Glomerular endothelial cell (primary cell): Measurements from ENCODE around the gene HSF4. TPM values are rescaled to one million over a fixed set of nuclear protein-coding genes. Genes with fewer than 3 reads are reported as not detected.

Experiments used
- DNase-seq: peaks from one replicate; pipeline ENCODE4 v3.0.0-alpha.2; 2011; ENCODE audit warnings: low read depth, low spot score; ENCODE audit errors: extremely low read depth
- total RNA-seq: library from RNA; depleted of rRNA; stranded (reverse); fragments of >200 nt; gene quantifications from 2 replicates; pipeline ENCODE4 v1.2.3, GENCODE V29; 2015

The HSF4 gene
- total RNA-seq, 1 donor from 2014 or later: 4.8 TPM

- no peak for DNase-seq
Observed at GRCh38 chr16:67166110-67166547, 1.6 kb downstream of the HSF4 start.

DNA sequence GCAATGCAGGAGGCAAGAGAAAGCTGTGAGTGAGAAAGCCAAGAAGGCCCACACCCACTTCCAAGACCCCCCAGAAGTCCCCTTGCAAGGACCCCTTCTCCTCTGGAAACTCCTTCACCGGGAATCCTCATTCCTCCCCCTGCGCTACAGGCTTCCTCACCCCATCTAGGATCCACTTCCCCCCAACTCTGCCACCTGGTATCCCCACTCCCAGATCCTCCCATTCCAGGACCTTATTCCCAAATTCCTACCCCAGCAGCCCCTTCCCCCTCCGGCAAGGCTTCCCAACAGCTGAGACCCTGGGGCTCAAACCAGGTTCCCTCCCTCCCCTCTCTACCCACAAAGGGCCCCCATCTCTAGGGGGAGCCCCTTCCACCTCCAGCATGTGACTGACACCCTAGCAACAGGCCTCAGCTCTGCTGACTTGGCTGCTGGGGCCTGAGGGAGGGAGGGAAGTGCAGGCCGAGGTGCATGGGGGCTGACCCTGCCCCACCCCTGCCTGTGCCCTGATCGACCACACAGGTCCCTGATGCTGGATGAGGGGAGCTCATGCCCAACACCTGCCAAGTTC lies 2.1 kb downstream of the HSF4 start:
- DNase-seq: no peak

DNA sequence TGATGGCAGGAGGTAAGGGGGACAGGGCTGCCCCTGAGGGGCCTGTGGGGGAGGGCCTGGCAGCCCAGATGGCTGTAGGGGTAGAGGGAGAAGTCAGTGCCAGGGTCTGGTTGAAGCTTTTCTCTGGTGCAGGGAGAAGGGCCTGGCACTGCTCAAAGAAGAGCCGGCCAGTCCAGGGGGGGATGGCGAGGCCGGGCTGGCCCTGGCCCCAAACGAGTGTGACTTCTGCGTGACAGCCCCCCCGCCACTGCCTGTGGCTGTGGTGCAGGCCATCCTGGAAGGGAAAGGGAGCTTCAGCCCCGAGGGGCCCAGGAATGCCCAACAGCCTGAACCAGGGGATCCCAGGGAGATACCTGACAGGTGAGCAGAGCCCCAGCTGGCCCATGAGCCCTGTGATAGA lies 3.0 kb downstream of the HSF4 start:
- no peak for DNase-seq

DNA sequence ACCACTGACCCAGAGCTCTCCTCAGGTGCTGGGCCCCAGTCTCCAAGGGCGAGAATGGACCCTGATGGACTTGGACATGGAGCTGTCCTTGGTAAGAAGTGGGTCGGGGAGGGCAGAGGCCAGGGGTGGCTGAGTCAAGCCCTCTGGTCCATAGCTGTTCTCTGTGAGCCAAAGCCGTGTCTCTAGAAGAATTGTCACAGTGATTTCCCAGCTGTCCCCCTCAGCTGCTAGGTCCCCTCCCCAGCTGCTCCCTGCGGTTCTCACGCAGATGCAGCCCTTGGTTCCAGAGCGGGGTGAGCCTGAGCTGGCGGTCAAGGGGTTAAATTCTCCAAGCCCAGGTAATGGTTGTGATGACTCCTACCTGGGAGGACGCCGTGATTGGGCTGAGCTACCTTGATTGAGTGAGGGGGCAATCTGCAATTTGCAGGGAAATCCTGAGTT lies 4.5 kb downstream of the HSF4 start:
- no peak for DNase-seq

- no peak for DNase-seq
Observed at GRCh38 chr16:67169642-67170167, 5.2 kb downstream of the HSF4 start.

GRCh38 chr16:67170168-67170948 lies 5.8 kb downstream of the HSF4 start, which contains the start of gene NOL3:
Gene NOL3, plus strand, starts transcription at chr16:67170538.
- no peak for DNase-seq

DNA sequence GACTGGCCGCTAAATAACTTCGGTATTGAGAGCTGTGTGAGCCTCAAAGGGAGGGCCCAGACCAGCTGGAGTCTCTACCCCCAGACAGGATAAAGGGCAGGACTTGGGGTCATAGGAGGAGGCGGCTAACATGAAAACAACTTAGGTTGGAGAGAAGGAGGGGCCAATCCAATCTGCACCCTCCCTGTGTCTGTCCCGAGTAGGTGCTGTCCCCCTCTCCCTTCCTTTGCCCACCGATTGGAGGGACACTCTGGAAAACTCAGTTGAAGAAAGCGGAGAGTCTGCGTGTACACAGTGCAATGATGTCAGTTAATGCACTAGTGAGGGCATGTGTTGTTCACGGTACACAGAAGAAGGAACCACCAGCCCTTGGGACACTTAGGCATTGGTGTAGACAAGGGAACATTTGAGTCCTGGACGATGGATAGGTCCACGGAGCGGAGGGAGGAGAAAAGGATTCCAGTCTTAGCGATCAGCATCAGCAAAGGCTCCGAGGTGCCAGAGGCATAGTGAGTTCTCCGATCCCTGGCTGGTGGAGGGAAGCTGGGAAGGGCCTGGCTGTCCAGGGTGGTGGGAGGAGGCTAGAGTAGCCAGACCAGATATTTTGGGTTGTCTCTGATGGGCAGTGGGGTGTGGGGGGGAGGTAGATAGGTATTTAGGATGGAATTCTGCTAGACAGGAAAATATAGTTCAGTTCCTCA lies 6.6 kb downstream of the HSF4 start:
- no peak for DNase-seq

GRCh38 chr16:67173323-67173722 lies 8.8 kb downstream of the HSF4 start:
- DNase-seq: no peak

DNA sequence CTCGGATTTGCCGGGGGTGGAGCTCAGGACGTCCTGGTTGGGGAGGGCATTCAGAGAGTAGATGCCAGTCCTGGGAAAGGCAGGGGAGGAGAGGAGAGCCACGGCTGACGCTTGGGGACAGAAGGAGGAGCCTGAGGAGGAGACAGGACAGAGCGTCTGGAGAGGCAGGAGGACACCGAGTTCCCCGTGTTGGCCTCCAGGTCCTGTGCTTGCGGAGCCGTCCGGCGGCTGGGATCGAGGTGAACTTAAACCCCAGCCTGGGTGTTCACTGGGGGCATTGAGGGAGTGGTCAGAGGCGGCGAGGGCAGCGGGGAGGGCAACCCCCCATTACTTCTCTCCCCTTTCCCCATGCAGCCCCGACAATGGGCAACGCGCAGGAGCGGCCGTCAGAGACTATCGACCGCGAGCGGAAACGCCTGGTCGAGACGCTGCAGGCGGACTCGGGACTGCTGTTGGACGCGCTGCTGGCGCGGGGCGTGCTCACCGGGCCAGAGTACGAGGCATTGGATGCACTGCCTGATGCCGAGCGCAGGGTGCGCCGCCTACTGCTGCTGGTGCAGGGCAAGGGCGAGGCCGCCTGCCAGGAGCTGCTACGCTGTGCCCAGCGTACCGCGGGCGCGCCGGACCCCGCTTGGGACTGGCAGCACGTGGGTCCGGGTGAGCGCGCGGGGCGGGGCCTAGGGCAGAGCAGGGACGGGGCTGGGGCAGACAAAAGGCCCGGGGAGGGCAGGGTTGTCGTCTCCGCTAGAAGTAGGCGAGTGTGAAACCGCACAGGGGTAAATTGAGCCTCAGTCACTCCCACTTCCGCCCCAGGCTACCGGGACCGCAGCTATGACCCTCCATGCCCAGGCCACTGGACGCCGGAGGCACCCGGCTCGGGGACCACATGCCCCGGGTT lies 9.5 kb downstream of the HSF4 start:
- DNase-seq: no peak

DNA sequence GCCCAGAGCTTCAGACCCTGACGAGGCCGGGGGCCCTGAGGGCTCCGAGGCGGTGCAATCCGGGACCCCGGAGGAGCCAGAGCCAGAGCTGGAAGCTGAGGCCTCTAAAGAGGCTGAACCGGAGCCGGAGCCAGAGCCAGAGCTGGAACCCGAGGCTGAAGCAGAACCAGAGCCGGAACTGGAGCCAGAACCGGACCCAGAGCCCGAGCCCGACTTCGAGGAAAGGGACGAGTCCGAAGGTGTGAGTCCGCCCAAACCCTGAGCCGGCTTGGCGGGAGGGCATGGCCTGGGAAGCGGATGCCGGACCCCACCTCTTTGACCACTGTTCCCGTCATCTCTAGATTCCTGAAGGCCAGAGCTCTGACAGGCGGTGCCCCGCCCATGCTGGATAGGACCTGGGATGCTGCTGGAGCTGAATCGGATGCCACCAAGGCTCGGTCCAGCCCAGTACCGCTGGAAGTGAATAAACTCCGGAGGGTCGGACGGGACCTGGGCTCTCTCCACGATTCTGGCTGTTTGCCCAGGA lies 10.2 kb downstream of the HSF4 start:
- no peak for DNase-seq

DNA sequence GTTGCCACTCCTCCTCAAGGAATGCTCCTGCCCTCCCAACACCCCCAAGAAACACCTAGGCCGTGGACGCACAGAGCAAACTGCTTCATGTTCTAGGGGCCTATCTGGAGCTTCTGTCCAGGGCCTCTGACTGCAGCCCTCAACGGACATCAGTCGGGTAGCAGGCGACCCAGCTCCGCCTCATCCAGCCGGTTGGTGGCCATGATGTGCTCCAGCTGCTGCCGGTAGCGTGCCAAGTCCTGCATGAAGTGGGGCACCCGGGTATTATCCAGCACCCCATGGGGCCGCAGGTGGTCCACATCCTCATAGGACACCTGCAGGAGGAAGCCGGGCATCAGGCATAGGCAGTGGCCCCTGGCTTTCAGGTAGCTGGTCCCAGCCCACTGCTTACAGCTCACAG lies 12.1 kb downstream of the HSF4 start:
- DNase-seq: no peak

- DNase-seq: no peak
Observed at GRCh38 chr16:67177743-67178699, 13.5 kb downstream of the HSF4 start.

DNA sequence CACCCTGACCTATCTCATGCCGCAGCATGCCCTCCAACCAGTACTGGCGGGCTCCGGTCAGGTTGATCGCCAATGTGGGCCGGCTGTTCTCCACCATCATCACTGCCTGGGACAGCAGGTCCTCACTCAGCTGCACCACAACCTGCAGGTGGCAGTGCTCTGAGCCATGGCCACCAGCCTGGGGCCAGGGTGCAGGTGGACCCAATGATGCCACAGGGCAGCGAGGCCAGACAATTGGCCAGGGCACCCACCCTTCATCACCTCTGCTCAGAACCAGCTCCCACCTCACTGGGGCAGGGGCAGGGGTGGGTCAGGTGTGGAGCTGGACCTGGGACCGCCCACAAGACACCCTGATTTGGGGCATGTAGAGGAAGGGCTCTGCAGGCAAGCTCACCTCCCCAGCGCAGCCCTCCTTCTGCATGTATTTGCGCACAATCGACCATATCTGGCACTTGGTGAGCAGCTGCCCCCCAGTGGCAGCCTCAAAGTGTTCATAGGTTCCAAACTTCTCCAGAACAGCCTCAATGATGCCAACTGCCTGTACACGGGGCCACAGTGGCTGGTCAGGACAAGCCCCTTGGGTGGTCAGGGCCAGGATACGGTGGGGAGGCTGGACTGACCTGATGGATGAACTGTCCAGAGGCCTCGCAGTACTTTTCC lies 15.0 kb downstream of the HSF4 start:
- no peak for DNase-seq

DNA sequence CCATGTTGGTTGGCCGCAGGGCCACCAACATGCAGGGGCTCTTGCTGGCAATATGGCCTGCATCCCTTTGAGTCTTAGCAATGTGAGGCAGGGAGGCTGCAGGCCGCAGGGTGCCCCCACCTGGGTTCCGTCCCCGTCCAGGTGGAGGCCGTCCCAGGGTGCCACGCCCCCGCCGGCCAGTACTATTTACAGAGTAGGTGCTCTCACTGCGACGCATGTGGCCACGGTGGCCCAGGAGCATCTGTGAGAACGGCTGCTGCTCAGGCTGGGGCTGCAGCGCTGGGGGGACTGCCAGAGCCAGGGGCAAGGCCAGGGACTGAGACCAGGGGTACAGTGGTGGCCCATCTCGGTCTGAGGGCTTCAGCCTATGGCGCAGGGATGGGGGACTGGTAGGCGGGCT lies 15.6 kb downstream of the HSF4 start:
- no peak for DNase-seq

DNA sequence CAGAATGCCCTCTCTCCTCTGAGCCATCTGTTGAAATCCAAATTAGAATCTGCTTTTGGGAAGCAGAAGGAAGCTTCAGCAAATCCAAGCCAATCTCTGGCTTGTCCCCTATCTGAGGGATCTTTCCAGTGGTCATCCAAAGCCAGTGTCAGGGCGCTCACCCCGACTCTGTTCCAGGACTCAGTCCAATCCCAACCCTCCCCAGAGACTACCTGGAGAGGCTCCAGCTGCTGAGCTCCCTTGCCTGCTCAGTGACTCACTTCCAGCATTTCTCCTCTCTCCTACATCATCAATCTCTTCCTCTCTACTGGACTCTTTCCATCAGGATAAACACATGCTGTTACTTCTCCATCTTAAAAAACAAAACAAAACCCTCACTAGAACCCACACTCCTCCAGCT lies 16.8 kb downstream of the HSF4 start:
- no peak for DNase-seq

GRCh38 chr16:67182288-67182687 lies 17.7 kb downstream of the HSF4 start:
- DNase-seq: no peak

- DNase-seq: no peak
Observed at GRCh38 chr16:67183284-67183626, 18.7 kb downstream of the HSF4 start.

DNA sequence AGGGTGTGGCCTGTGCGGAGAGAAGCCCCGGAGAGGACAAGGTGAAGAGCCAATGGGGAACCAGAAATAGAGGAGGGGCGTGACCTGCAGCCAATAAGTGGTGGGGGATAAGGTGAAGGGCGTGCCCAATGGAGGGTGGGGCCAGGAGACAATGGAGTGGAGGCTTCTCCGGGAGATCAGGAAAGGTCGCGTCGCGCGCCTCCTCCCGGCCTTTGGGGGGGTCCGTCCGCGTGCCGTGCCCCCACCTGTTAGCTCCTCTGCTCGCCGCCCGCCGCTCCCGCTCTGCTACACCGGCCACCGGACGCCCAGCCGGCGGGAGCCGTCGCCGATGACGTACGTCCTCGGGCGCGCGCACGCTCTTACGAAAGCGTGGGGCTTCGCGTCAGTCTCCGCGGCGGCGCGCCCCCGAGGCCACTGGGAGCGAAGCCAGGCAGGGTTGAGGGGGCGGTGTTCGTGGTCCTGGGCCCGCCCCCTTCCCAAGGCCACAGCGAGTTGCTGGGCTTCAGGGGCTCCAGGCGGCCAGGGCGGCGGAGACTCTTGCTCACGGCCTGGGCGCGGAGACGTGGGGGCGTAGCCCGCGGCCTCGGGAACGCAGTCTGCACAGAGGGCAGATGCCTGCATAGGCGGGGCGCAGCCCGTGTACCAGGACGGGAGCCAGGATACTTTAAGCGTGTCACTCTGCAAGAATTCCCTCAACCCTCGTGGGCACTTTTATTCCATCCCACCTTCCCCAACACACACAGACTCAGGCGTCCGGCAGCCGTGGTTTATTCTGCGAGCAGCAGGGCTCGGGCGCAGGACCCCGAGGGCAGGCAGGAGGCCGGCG lies 19.3 kb downstream of the HSF4 start, which contains the start of gene MATCAP1:
TSS of gene MATCAP1 (minus strand) at position 337 of the 826 bp plus-strand sequence. CDS start 3,353 bp downstream, outside the sequence.
- DNase-seq: peak; percentile 73
